ENCODE data around the gene GABRG2.

Gene GABRG2

DNA sequence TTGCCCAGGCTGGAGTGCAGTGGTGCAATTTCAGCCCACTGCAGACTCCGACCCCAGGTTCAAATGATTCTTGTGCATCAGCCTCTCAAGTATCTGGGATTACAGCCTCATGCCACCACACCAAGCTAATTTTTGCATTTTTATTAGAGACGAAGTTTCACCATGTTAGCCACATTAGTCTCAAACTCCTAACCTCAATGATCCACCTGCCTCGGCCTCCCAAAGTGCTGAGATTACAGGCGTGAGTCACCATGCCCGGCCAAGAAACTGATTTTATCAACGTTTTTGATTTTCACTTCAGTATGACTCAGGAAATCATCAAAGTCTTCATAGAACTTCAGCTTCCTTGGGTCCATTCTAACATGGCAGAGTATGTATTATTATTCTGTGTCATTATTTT, 125.4 kb downstream of the GABRG2 start:
- Histone ChIP-seq H3K36me3 (ENCODE audit: control insufficient read depth, low read depth, low read length) (no peaks in the 10 kb centered on the region), H3K27ac (ENCODE audit: low read length) (no peak overlapping the region), H3K27me3 (ENCODE audit: control insufficient read depth, insufficient read depth, low read length) (no peaks in the 10 kb centered on the region), H3K4me1 (ENCODE audit: control insufficient read depth, low read depth, low read length) (no peaks in the 10 kb centered on the region), H3K9me3 (ENCODE audit: control insufficient read depth, low read depth, low read length) (no peaks in the 10 kb centered on the region), H3K9ac (ENCODE audit: low read length) (no peak overlapping the region), H3K4me3 (ENCODE audit: low read length) (no peak overlapping the region)

DNA sequence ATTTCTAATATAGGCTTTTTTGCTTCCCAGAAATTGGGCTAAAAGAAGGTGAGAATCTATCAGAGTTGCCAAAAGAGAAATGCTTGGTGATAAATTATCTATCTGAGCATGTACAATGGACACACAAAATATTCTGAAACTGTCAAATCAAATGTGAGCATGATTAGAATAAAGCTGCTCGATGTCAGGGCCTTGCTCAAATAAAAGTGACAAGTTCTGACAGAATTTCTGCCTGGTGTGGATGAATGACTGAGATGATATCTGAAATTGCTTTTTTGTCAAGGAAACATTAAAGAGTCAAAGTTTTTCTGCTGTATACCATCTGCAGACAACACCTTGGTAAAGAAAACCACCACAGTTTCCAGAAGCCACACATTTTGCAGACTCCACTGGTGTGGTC, 128.8 kb downstream of the GABRG2 start:
- Histone ChIP-seq H3K9me3 (ENCODE audit: control insufficient read depth, low read depth, low read length) (no peaks in the 10 kb centered on the region), H3K36me3 (ENCODE audit: control insufficient read depth, low read depth, low read length) (no peaks in the 10 kb centered on the region), H3K9ac (ENCODE audit: low read length) (no peak overlapping the region), H3K4me3 (ENCODE audit: low read length) (no peak overlapping the region), H3K4me1 (ENCODE audit: control insufficient read depth, low read depth, low read length) (no peaks in the 10 kb centered on the region), H3K27me3 (ENCODE audit: control insufficient read depth, insufficient read depth, low read length) (no peaks in the 10 kb centered on the region), H3K27ac (ENCODE audit: low read length) (no peak overlapping the region)

- no peak overlapping the region for H3K9ac ChIP-seq (ENCODE audit: low read length)
- no peak overlapping the region for H3K27ac ChIP-seq (ENCODE audit: low read length)
- H3K4me3 ChIP-seq (ENCODE audit: low read length) = no peak overlapping the region
- no peaks in the 10 kb centered on the region for H3K27me3 ChIP-seq (ENCODE audit: control insufficient read depth, insufficient read depth, low read length)
- no peaks in the 10 kb centered on the region for H3K4me1 ChIP-seq (ENCODE audit: control insufficient read depth, low read depth, low read length)
- no peaks in the 10 kb centered on the region for H3K9me3 ChIP-seq (ENCODE audit: control insufficient read depth, low read depth, low read length)
- no peaks in the 10 kb centered on the region for H3K36me3 ChIP-seq (ENCODE audit: control insufficient read depth, low read depth, low read length)
Measured at GRCh38 chr5:162202285-162202880, 134.8 kb downstream of the GABRG2 start.

All from iPS-18a (cell line).